H1 (cell line): ENCODE results near the gene MICALL1. TPM values are rescaled to one million over a fixed set of nuclear protein-coding genes. Genes with fewer than 3 reads are reported as not detected.

Source experiments
- EZH2 ChIP-seq: fragments of 200-600 bp; sonication (generic); IDR thresholded peaks from 2 replicates; pipeline ENCODE4 v1.7.1; 2012; ENCODE audit warnings: low read depth, mild to moderate bottlenecking, moderate library complexity, low read length, inconsistent platforms; ENCODE audit not compliant: severe bottlenecking
- MAX ChIP-seq: IDR thresholded peaks from 2 replicates; pipeline ENCODE4 v1.6.1; 2012; ENCODE audit warnings: inconsistent platforms
- POLR2A ChIP-seq, 2 experiments: IDR thresholded peaks; 1 replicate in 1 of 2; 2 replicates in 1 of 2; pipeline ENCODE4 v1.6.1; 2011; ENCODE audit warnings: low read depth in 2 of 2, low read length in 2 of 2, mild to moderate bottlenecking in 2 of 2; ENCODE audit errors: control extremely low read depth in 1 of 2
- polyA plus RNA-seq, 7 experiments: library from polyadenylated mRNA; depleted of rRNA in 3 of 7; stranded (reverse) in 5 of 7; unstranded in 2 of 7; fragments of >200 nt in 5 of 7; fragments of 200-250 nt in 2 of 7; gene quantifications; 1 replicate in 5 of 7; 2 replicates in 1 of 7; 4 replicates in 1 of 7; pipeline versions ENCODE4 v1.2.1 to v1.2.3, GENCODE V29; 2011 to 2013; ENCODE audit warnings: missing spikeins in 2 of 7, mixed read lengths in 2 of 7
- total RNA-seq: library from RNA; stranded (reverse); fragmentation: NEBNext Ultra II Directional; extraction: Animal tissue kit (Norgen Biotek cat#: 25700); gene quantifications from 2 replicates; pipeline ENCODE4 v1.2.1, GENCODE V29; 2021

The MICALL1 gene
- total and polyA plus RNA-seq, 2 of the 8 experiments (the other 6 are each of a cell fraction or from before 2014, with no cell fraction given), result 17.7 to 32.1 TPM

GRCh38 chr22:37983860-37984791, 78.0 kb downstream of the MICALL1 start, which contains the start of gene SOX10 (continued):
- TF ChIP-seq EZH2 (peak; percentile 38), POLR2A (IDR thresholded peaks at IDR 0.05; ENCODE audit: control extremely low read depth in 1 of 2, low read depth in 2 of 2, low read length in 2 of 2) (peak in 1 of 2 experiments; percentile 56; a peak in 1 of 3 replicates), MAX (0 out of 2 replicates have a peak, but pooled peaks have one; percentile 18)
